Posterior cingulate gyrus (tissue), 11 donors: ENCODE data around the gene TAPT1.

Source experiments
- DNase-seq, 10 donors: peaks; one replicate each; pipeline versions ENCODE4 v3.0.0 to v3.0.0-alpha.2; 2020 to 2021; ENCODE audit warnings: mixed read lengths in 3 of 10
- intact Hi-C: fragments of 100-400 bp; cut with DNase I; formaldehyde crosslinking; loops from one replicate; pipeline ENCODE4 v1.15.1; 2023

Gene TAPT1

DNA sequence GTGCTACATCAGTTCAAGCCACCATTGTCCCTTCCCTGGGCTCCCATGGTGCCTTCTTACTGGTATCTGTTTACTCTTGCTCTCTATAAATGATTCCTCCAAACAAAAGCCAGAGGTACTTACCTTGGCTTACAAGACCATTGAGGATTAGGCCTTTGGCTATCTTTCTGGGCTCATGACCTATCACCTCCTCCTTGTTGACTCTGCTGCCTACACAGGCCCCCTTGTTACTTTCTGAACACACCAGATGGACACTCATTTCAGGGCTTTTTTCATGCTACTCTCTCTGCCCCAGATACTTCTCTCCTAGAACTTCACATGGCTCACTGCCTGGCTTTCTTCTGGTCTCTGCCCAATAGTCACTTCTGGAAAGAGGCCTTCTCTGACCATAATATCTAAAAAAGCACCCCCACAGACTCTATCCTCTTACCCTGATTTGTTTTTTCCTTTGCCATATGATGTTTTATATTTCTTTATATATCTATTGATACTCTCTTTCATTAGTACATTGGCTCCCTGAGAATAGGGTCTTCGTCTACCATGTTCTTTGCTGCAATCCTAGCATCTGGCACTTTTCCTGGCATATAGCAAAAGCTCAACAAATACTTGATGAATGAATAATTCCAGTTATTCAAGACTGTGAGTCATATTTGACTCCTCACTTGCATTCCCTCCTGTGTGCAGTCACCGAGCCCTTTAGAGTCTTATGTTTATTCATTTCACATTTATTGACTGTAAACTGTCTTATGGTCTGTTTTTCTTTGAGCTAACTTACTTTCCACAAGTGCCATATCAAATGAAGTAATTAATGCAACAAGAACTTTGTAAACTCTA is 27.1 kb upstream of the TAPT1 start:
- intact Hi-C loops: no loop called here
- DNase-seq: no peak

GRCh38 chr4:16250661-16251365 is 24.5 kb upstream of the TAPT1 start:
- intact Hi-C loops: no loop called here
- DNase-seq: no peak

DNA sequence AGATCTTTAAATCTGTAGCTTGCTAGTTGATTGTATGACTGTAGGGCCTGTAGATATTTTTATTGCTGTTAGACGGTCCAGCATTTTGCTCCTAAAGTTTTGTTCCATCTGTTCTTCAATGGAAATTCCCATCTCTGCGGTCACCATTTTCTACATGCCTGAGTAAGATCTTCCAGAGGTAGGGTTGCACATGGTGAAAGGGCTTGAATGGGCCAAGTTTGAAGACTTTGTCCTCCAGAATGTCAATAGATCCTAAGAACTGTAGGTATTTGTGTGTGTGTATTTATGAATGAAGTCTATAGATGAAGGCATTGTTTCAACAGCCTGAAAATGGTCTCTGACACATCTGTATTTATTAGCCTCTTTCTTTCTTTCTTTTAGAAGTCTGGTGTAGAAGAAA is 22.3 kb upstream of the TAPT1 start:
- intact Hi-C loops: no loop called here

GRCh38 chr4:16245241-16245640 is 19.0 kb upstream of the TAPT1 start:
- intact Hi-C loops: no loop called here
- DNase-seq: no peak

More for the DNA sequence above, 22.3 kb upstream of the TAPT1 start:
- no peak for DNase-seq

- intact Hi-C loops: no loop called here
Observed at GRCh38 chr4:16243285-16243684, 17.0 kb upstream of the TAPT1 start.

GRCh38 chr4:16240300-16240699 is 14.0 kb upstream of the TAPT1 start:
- intact Hi-C loops: no loop called here
- no peak for DNase-seq

More at GRCh38 chr4:16243285-16243684, 17.0 kb upstream of the TAPT1 start:
- no peak for DNase-seq

- intact Hi-C loops: no loop called here
- no peak for DNase-seq
Observed at GRCh38 chr4:16239086-16239485, 12.8 kb upstream of the TAPT1 start.

- no peak for DNase-seq
- intact Hi-C loops: no loop called here
Observed at GRCh38 chr4:16238327-16238726, 12.1 kb upstream of the TAPT1 start.

DNA sequence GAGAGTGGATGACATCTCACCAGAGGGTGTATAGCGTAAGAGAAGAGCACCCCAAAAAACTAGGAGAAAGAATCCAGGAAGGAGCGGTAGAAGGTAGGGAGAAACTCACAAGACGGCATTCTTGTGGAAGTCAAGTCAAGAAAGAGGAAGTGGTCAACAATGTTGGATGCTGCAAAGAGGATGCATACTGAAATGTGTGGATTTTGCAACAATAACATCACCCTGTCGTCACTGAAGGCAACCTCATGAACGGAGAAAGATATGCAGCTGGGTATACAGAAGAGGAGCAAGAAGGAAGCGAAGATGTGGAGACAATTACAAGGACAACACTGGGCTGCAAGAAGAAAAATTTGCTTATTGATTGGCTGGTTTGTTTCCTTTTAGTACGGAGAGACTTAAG is 11.4 kb upstream of the TAPT1 start:
- intact Hi-C loops: no loop called here
- no peak for DNase-seq

DNA sequence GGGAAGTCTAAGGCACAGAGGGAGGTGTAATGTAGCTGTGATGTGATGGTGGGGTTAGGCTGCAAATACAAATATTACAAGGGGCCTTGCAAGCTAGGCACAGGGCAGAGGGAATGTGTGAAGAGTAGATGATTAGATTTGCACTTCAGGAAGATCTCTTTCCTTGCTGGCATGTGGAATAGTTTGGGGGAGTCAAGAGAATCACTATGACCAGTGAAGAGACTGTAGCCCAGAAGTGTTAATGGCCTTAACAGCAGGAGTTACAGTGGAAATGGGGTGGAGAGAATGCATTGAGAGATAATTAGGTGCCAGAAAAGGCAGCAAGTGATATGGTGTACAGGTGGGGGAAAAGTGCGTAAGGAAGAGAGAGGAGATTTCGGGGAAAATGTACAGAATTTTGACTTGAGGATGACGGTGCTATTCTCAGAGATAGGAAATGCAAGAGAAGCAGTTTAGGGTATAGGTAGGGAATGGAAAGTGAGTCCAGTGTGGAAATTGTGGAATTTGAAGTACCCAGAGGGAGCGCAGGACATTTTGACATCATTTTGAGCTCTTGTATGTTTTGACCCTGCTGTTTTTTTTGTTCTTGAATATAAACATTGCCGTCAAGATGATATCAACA is 10.2 kb upstream of the TAPT1 start:
- no peak for DNase-seq

GRCh38 chr4:16235209-16235608 is 8.9 kb upstream of the TAPT1 start:
- DNase-seq: no peak
- intact Hi-C loops: no loop called here

More for the DNA sequence above, 10.2 kb upstream of the TAPT1 start:
- intact Hi-C loops: no loop called here

GRCh38 chr4:16233569-16234177 is 7.4 kb upstream of the TAPT1 start:
- DNase-seq: no peak
- intact Hi-C loops: no loop called here

DNA sequence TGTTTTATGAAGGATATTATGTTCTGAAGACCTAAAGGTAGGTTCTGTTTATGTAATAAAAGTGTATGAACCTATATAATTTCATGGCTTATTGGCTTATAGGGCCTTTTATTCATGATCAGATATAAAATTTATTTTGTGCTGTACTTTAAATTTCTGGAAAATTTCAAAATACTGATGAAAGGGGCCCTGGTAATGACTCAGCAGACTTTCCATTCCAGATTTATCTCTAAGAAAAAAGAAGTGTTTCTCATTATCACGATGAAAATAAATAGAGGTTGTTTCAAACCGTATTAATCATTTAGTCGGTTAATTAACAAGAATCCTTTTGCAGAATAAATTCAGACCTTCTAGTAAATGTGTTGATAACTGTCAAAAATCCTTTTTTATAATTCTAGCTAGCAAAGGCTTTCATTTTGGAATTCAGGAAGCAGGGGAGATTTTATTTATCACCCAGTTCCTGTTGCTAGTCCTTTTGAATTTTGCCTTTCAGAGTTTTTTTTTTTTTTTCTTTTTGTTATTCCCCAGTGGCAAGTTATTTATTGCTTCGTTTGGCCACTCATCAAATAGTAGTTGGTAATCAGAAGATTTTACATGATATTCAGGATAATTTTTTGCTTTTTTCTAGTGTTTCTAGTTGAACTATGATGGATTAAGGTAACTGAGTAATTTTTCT is 5.4 kb upstream of the TAPT1 start:
- DNase-seq: no peak

DNA sequence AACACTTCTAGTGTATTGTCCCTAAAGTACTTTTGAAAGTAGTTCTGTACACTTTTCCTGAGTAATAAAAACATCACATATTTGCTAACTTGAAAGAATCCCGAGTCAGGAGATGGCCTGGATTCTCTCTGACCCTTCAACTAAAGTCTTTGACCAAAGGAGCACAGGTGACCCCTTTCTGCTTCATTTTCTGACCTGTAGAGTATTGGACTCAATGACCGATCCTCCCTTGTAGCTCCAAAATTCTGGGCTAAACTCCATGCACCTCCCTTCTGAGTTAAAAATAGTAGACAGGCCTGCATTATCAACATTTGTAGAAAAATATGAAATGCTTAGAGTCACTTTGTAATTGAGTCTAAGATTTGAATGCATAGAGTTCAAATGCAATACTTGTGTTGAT is 4.0 kb upstream of the TAPT1 start:
- no peak for DNase-seq

More for the DNA sequence above, 5.4 kb upstream of the TAPT1 start:
- intact Hi-C loops: no loop called here

GRCh38 chr4:16229604-16230003 is 3.3 kb upstream of the TAPT1 start:
- DNase-seq: no peak
- intact Hi-C loops: no loop called here

More for the DNA sequence above, 4.0 kb upstream of the TAPT1 start:
- intact Hi-C loops: no loop called here

GRCh38 chr4:16227462-16227868 is 1.2 kb upstream of the TAPT1 start:
- DNase-seq: peak in 7 of 10 donors; percentile 13 to 83 (median 34)
- intact Hi-C loops: no loop called here

GRCh38 chr4:16226816-16227461 is 668 bp upstream of the TAPT1 start:
- intact Hi-C loops: no loop called here

DNA sequence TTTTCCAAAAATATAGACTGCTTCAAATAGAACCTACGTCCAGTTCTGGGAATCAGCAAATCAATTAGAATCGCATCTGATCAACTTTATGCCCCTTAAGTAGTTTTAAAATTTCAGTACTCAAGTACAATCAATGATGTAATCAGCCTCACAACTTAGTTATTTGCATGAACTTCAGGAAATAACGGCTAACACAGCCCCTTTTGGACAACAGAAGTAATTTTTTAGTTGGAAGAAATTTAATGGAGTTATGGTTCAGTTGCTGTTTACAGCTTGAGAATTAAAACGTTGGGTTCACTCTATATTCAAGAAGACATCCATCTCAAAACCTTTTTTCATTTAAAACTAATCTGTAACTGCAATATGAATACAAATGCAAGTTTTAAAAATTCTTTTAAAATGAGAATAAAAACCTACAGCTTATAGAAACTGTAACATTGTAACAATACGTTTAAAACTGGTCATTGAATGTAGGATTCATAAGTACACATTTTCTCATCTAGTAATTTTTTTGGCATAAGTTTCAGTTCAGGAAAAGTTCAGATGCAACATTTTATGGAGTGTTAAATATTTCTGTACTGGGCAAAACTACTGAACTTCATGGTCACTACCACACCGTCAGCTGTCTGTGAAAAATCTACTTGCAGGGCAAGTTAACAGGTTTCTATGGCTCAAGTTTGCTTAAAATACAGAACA is 956 bp downstream of the TAPT1 start:
- no peak for DNase-seq
- intact Hi-C loops: no loop called here

More at GRCh38 chr4:16226816-16227461, 668 bp upstream of the TAPT1 start:
- peak; percentile 18 to 91 (median 56) for DNase-seq
